ENCODE results near the gene MEOX1.

- TF ChIP-seq CTCF (IDR thresholded peaks at IDR 0.05), result no peak
- no peak for TF ChIP-seq EZH2 (IDR thresholded peaks at IDR 0.05; ENCODE audit: borderline replicate concordance, insufficient read depth, low read depth, low read length, poor library complexity, severe bottlenecking)
Observed at GRCh38 chr17:43641416-43641815, 20.3 kb downstream of the MEOX1 start.
